GM18873 (cell line): ENCODE measurements around the gene SLC25A6.
"Not testable (repeated sequence)": the region's sequence is repeated elsewhere in the genome, so short reads cannot be mapped to it uniquely, and the experiment has no call there.

Source experiments
- ATAC-seq: cut with Tn5 transposase; IDR thresholded peaks from one replicate; pipeline ENCODE4 v1.9.1; 2021; ENCODE audit warnings: mild to moderate bottlenecking, moderate library complexity, moderate number of reproducible peaks; ENCODE audit not compliant: unreplicated experiment, low FRiP score

Gene SLC25A6

GRCh38 chrX:1391707-1392375 is at the start of gene SLC25A6:
Gene SLC25A6, minus strand, starts transcription at chrX:1392113. Its CDS starts 104 bp downstream, at chrX:1392009.
- ATAC-seq = peak; percentile 93

GRCh38 chrX:1440506-1440905 is 48.6 kb upstream of the SLC25A6 start:
- no peak for ATAC-seq

- ATAC-seq = no peak
Measured at GRCh38 chrX:1435241-1435895, 43.5 kb upstream of the SLC25A6 start.

GRCh38 chrX:1434871-1435240 is 42.9 kb upstream of the SLC25A6 start:
- ATAC-seq = no peak

GRCh38 chrX:1433646-1434357 is 41.9 kb upstream of the SLC25A6 start:
- ATAC-seq = no peak

- no peak for ATAC-seq
Measured at GRCh38 chrX:1430451-1430850, 38.5 kb upstream of the SLC25A6 start.

GRCh38 chrX:1427756-1428155 is 35.8 kb upstream of the SLC25A6 start:
- no peak for ATAC-seq

GRCh38 chrX:1426321-1426720 is 34.4 kb upstream of the SLC25A6 start:
- ATAC-seq = not testable (repeated sequence)

- ATAC-seq = no peak
Measured at GRCh38 chrX:1425381-1425780, 33.5 kb upstream of the SLC25A6 start.

GRCh38 chrX:1424147-1424851 is 32.4 kb upstream of the SLC25A6 start:
- no peak for ATAC-seq

- no peak for ATAC-seq
Measured at GRCh38 chrX:1423215-1423614, 31.3 kb upstream of the SLC25A6 start.

GRCh38 chrX:1422135-1422465 is 30.2 kb upstream of the SLC25A6 start:
- ATAC-seq = no peak

- ATAC-seq = no peak
Measured at GRCh38 chrX:1421433-1422134, 29.7 kb upstream of the SLC25A6 start.

- ATAC-seq = no peak
Measured at GRCh38 chrX:1420371-1420770, 28.5 kb upstream of the SLC25A6 start.

GRCh38 chrX:1419545-1420355 is 27.8 kb upstream of the SLC25A6 start:
- ATAC-seq = no peak

- ATAC-seq = no peak
Measured at GRCh38 chrX:1418901-1419544, 27.1 kb upstream of the SLC25A6 start.

- ATAC-seq = no peak
Measured at GRCh38 chrX:1417921-1418771, 26.2 kb upstream of the SLC25A6 start.
